GM12875 (cell line): ENCODE data around the gene PTPN14.

ENCODE experiments used
- H3K4me3 ChIP-seq: one replicate; pipeline ENCODE4 v1.5.1; 2011; ENCODE audit warnings: low read depth, low read length, control low read depth
- CTCF ChIP-seq: IDR thresholded peaks from 2 replicates; pipeline ENCODE4 v1.5.1; 2011; ENCODE audit warnings: low read depth, mild to moderate bottlenecking, control low read depth, inconsistent platforms, low read length, moderate library complexity, borderline replicate concordance; ENCODE audit not compliant: insufficient read depth

PTPN14 gene

GRCh38 chr1:214341459-214341858, 209.9 kb downstream of the PTPN14 start:
- no peak overlapping the region for H3K4me3 ChIP-seq
- no peak for TF ChIP-seq CTCF

DNA sequence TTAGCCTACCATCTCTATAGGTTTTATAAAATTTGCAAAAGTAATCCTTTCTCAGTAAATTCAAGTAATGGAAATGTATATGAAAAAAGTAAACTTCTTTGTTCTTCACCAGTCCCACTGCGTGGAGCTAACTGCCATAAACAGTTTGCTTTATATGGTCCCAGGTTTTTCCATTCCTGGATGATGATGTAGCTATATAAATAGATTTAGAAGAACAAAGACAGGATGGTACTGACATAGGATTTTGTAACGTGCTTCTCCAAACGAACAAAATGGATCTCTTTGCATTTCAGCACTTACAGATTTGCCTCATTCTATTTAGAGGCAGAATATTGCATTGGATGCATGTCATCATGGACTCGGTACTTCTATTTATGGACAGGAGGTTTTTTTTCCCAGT, 213.2 kb downstream of the PTPN14 start:
- no peak overlapping the region for H3K4me3 ChIP-seq
- no peak for TF ChIP-seq CTCF

GRCh38 chr1:214337511-214337910, 213.9 kb downstream of the PTPN14 start:
- TF ChIP-seq CTCF: no peak
- H3K4me3 ChIP-seq: no peak overlapping the region

DNA sequence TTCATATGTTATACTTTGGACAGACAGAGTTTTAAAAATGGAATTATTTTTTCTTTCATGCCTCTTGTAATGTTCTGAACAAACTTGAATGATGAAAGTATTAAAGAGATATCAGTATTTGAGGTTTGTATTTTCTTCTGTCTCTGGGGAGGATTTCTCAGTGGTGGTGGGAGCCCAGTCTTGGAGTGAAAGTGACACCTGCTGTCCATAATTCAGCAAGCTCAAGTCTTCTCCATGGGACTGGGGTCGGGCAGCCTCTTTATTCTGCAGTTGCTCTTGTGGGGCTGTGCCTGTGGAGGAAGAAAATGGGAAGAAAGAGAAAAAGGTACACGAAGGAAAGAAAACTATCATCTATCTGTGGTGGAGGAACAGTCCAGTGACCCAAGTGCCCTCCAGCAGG, 214.4 kb downstream of the PTPN14 start:
- TF ChIP-seq CTCF: no peak
- H3K4me3 ChIP-seq: no peak overlapping the region

GRCh38 chr1:214335567-214335966, 215.8 kb downstream of the PTPN14 start:
- H3K4me3 ChIP-seq: no peak overlapping the region
- no peak for TF ChIP-seq CTCF

DNA sequence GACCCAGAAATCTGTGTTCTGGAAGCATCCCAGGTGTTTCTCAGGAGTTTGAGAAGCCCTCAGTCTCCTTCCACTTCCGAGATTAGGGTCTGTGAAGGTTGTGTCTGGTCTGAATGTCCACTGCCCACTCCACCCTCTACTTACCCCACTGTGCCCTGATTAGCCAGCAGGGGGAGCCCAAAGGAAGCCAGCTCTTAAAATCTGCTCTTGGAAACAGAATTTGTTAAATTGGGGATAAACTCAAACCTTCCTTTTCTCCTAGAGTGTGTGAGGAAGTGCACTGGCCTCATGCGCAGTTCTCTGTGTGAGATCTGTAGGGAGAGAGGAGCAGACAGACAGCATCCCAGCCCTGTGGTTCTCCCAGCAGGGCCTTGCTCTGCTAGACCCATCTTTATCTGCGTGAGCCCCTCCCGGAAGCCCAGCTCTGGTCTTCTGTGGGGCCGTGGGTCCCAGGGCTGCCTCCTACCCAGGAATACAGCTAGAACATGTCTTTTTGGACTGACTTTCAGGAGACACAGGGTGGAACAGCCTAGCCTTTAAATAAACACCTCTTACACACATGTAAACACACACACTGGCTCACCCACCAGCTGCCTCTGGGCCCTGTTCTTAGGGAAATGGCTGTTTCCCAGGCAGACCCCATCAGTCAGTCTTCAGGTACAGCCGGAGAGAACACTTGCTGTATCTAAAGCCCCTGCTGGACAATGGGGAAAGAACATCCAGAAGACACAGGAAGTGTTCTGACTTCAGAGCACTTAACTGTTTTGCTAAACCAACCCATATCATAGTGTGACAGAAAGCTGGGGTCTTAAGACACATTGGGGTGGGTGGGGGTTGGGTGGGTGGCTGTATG, 218.2 kb downstream of the PTPN14 start:
- no peak overlapping the region for H3K4me3 ChIP-seq
- peak; percentile 86 for TF ChIP-seq CTCF

DNA sequence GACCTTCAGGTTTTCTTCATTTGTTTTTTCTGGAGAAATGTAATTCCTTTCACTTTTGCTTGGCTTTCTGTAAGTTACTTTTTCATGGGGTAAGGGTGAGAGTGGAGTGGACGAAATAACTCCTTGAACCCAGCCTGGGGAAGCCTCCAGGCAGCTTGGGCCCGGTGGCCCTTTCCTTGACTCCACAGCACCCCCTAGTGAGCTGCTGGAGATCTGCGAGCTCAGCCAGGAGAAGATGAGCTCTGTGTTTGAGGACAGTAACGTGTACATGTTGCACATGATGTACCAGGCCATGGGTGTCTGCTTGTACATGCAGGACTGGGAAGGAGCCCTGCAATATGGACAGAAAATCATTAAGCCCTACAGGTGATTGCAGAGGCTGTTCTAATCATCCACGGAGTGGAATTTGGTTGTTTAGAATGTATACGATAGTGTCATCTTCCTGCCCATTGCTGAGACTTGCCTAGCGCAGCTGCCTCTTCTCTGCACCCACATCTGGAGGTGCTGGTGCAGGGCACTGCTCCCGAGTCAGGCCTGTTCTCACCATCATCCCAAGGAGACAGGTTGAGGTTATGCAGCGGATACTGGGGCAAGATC, 219.5 kb downstream of the PTPN14 start:
- no peak overlapping the region for H3K4me3 ChIP-seq
- TF ChIP-seq CTCF: peak; percentile 87
